SK-N-MC (cell line): ENCODE data around the gene NCKAP5.

Experiments used
- DNase-seq: peaks from one replicate; pipeline ENCODE4 v3.0.0-alpha.2; 2011; ENCODE audit warnings: low read depth, low spot score
- H3K27ac ChIP-seq: fragments of 200-600 bp; sonication (generic); 2 replicates; pipeline ENCODE4 v1.5.1; 2016; ENCODE audit warnings: mixed run types
- H3K36me3 ChIP-seq: fragments of 200-600 bp; sonication (generic); 2 replicates; pipeline ENCODE4 v1.6.1; 2017; ENCODE audit warnings: antibody characterized with exemption, low read length, mixed read lengths; ENCODE audit not compliant: insufficient read depth
- H3K4me3 ChIP-seq: fragments of 200-600 bp; sonication (generic); 2 replicates; pipeline ENCODE4 v1.5.1; 2016
- H3K9ac ChIP-seq: fragments of 200-600 bp; sonication (generic); 2 replicates; pipeline ENCODE4 v1.8.0; 2017; ENCODE audit warnings: mixed run types, mixed read lengths; ENCODE audit not compliant: insufficient read length
- H3K9me3 ChIP-seq: fragments of 200-600 bp; sonication (generic); 2 replicates; pipeline ENCODE4 v1.6.1; 2017; ENCODE audit warnings: low read depth, mild to moderate bottlenecking, antibody characterized with exemption, low read length, moderate library complexity, mixed read lengths
- EZH2 ChIP-seq: fragments of 200-600 bp; sonication (generic); IDR thresholded peaks from one replicate; pipeline ENCODE4 v1.6.1; 2017; ENCODE audit warnings: antibody characterized with exemption
- FOXP2 ChIP-seq: optimal IDR thresholded peaks from 2 replicates; pipeline ENCODE3; 2011; ENCODE audit warnings: mild to moderate bottlenecking, moderate library complexity; ENCODE audit not compliant: insufficient read depth; ENCODE audit errors: extremely low read length, control extremely low read depth
- POLR2AphosphoS5 ChIP-seq: IDR thresholded peaks from 2 replicates; pipeline ENCODE4 v1.6.1; 2012; ENCODE audit warnings: mild to moderate bottlenecking, low read depth, low read length, borderline replicate concordance

The NCKAP5 gene

GRCh38 chr2:133109772-133110171, 458.5 kb downstream of the NCKAP5 start:
- DNase-seq: no peak
- Histone ChIP-seq H3K9me3 (no peaks in the 10 kb centered on the region), H3K4me3 (no peak overlapping the region), H3K9ac (no peak overlapping the region), H3K36me3 (no peaks in the 10 kb centered on the region), H3K27ac (no peak overlapping the region)
- no peak for TF ChIP-seq POLR2AphosphoS5
- TF ChIP-seq FOXP2: no peak
- no peak for TF ChIP-seq EZH2

GRCh38 chr2:133107058-133107815, 461.0 kb downstream of the NCKAP5 start:
- no peak overlapping the region for H3K9ac ChIP-seq
- H3K4me3 ChIP-seq: peak overlapping the region; percentile 11; the same call in 1 of the 2 replicates
- DNase-seq: no peak
- TF ChIP-seq POLR2AphosphoS5 (no peak), FOXP2 (no peak), EZH2 (no peak)
- no peak overlapping the region for H3K27ac ChIP-seq
- H3K9me3 ChIP-seq: no peaks in the 10 kb centered on the region
- H3K36me3 ChIP-seq: no peaks in the 10 kb centered on the region

DNA sequence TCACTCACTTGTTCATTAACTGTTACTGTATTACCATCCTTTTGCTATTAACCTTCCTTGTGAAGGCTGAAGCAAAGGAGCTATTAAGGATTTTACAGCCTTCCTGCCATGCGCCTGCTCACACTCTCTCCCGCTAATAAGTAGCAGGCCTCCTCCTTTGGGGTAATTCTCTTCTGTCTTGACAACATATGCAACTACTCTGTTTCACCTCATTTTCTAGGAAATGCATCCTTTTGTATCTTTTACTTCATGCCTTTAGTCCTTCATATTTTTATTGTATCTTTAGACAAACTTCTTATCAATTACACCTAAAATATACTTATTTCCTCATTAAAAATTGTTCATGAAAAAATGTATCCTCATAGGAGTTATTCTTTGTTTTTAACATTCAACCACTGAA, 463.4 kb downstream of the NCKAP5 start:
- H3K36me3 ChIP-seq: peaks cover 5% of the 10 kb centered on the region; the same call in 1 of the 2 replicates
- H3K4me3 ChIP-seq: no peak overlapping the region
- H3K27ac ChIP-seq: no peak overlapping the region
- no peak for DNase-seq
- no peak for TF ChIP-seq POLR2AphosphoS5
- TF ChIP-seq FOXP2: no peak
- no peak for TF ChIP-seq EZH2
- H3K9ac ChIP-seq: no peak overlapping the region
- no peaks in the 10 kb centered on the region for H3K9me3 ChIP-seq

DNA sequence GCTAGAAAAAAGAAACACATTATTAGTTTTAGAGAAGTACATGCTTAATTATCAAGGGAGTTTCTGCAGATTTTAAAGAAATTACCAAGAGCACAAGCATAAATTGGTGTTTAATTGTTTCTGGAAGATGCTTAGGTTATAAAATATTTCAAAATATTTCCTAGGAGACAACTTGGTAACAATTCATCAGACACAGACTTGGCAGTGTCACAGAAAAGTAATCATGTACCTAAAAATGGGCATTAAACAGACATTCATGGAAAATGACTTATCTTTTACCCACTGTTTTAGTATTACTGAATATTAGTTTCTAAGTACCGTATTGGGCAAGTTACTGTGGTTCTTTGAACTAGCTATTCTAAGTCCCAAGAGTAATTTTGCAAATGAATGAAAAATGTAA, 469.5 kb downstream of the NCKAP5 start:
- no peak for DNase-seq
- no peak overlapping the region for H3K4me3 ChIP-seq
- H3K36me3 ChIP-seq: peaks cover 5% of the 10 kb centered on the region; the same call in 1 of the 2 replicates
- H3K9ac ChIP-seq: no peak overlapping the region
- H3K9me3 ChIP-seq: no peaks in the 10 kb centered on the region
- TF ChIP-seq POLR2AphosphoS5 (no peak), FOXP2 (no peak), EZH2 (no peak)
- H3K27ac ChIP-seq: no peak overlapping the region

- Histone ChIP-seq H3K9ac (no peak overlapping the region), H3K36me3 (peaks cover 5% of the 10 kb centered on the region; the same call in 1 of the 2 replicates), H3K9me3 (no peaks in the 10 kb centered on the region), H3K4me3 (no peak overlapping the region), H3K27ac (no peak overlapping the region)
- no peak for DNase-seq
- no peak for TF ChIP-seq POLR2AphosphoS5
- no peak for TF ChIP-seq FOXP2
- no peak for TF ChIP-seq EZH2
Measured at GRCh38 chr2:133097666-133098065, 470.6 kb downstream of the NCKAP5 start.

GRCh38 chr2:133092571-133092970, 475.7 kb downstream of the NCKAP5 start:
- Histone ChIP-seq H3K4me3 (no peak overlapping the region), H3K9me3 (no peaks in the 10 kb centered on the region), H3K27ac (no peak overlapping the region), H3K36me3 (peaks cover 3% of the 10 kb centered on the region; the same call in 1 of the 2 replicates), H3K9ac (no peak overlapping the region)
- no peak for DNase-seq
- TF ChIP-seq EZH2: no peak
- TF ChIP-seq FOXP2: no peak

- Histone ChIP-seq H3K9me3 (no peaks in the 10 kb centered on the region), H3K27ac (no peak overlapping the region), H3K36me3 (peaks cover 3% of the 10 kb centered on the region; the same call in 1 of the 2 replicates), H3K4me3 (no peak overlapping the region), H3K9ac (no peak overlapping the region)
- TF ChIP-seq POLR2AphosphoS5: no peak
- no peak for DNase-seq
Measured at GRCh38 chr2:133090358-133090757, 477.9 kb downstream of the NCKAP5 start.

GRCh38 chr2:133086176-133086575, 482.1 kb downstream of the NCKAP5 start:
- peak overlapping the region; percentile 33 for H3K4me3 ChIP-seq
- no peak overlapping the region; the same call in 1 of the 2 replicates for H3K27ac ChIP-seq
- TF ChIP-seq POLR2AphosphoS5: no peak
- TF ChIP-seq FOXP2: no peak
- TF ChIP-seq EZH2: no peak
- no peak for DNase-seq
- no peaks in the 10 kb centered on the region for H3K36me3 ChIP-seq
- H3K9me3 ChIP-seq: no peaks in the 10 kb centered on the region
- no peak overlapping the region for H3K9ac ChIP-seq

DNA sequence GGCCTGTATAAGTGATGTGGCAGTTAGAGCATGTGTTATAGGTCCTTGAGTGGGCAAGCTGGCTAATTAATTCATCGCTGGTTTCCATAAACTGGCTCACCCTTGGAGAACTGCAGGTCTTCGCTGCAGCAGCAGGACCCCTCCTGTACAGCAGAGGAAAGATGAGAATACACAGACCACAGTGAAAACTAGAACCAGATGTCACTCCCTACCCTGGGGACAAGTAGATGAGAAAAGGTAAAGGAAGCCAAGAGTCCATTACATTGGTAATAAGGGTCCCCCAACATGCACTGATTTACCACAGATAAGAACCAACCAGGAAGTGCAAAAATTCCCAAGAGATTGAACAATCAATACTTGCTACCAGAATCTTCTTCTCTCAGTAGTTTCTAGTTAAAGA, 482.6 kb downstream of the NCKAP5 start:
- Histone ChIP-seq H3K9me3 (no peaks in the 10 kb centered on the region), H3K36me3 (no peaks in the 10 kb centered on the region), H3K9ac (no peak overlapping the region), H3K27ac (no peak overlapping the region; the same call in 1 of the 2 replicates), H3K4me3 (peak overlapping the region; percentile 33)
- TF ChIP-seq POLR2AphosphoS5 (peak; percentile 50; the same call in 1 of the 2 replicates), FOXP2 (no peak), EZH2 (no peak)
- DNase-seq: peak; percentile 48
